Measurements from ENCODE around the gene MYO5C.

Gene MYO5C

GRCh38 chr15:52191207-52191606, 104.4 kb downstream of the MYO5C start, which contains the start of gene GNB5:
GNB5 (minus strand) TSS chr15:52191392; CDS start chr15:52184676, 6,716 bp downstream.
- WGBS, 2 experiments (ENCODE audit: insufficient coverage in 2 of 2): 68 to 82% methylated on average over 3 to 6 of the region's 7 CpGs
- Histone ChIP-seq H3K4me3 (ENCODE audit: extremely low read depth, insufficient read depth, low read length, poor library complexity, severe bottlenecking) (no peak within 1 kb of the TSS), H3K9me3 (ENCODE audit: control insufficient read depth, low read length) (no peaks in the 10 kb centered on the region), H3K4me1 (ENCODE audit: control insufficient read depth, insufficient read depth, low read length, poor library complexity, severe bottlenecking) (no peaks in the 10 kb centered on the region), H3K36me3 (ENCODE audit: control insufficient read depth, insufficient read depth, low read length) (no peaks in the 10 kb centered on the region), H3K27ac (ENCODE audit: low read depth, low read length, severe bottlenecking) (no peak within 1 kb of the TSS)

GRCh38 chr15:52186651-52187486, 108.7 kb downstream of the MYO5C start:
- no peaks in the 10 kb centered on the region for H3K36me3 ChIP-seq (ENCODE audit: control insufficient read depth, insufficient read depth, low read length)
- H3K4me3 ChIP-seq (ENCODE audit: extremely low read depth, insufficient read depth, low read length, poor library complexity, severe bottlenecking): no peak overlapping the region
- H3K27ac ChIP-seq (ENCODE audit: low read depth, low read length, severe bottlenecking): no peak overlapping the region
- WGBS, 2 experiments (ENCODE audit: insufficient coverage in 2 of 2): 85 to 87% methylated on average over 10 to 11 of the region's 11 CpGs
- no peaks in the 10 kb centered on the region for H3K9me3 ChIP-seq (ENCODE audit: control insufficient read depth, low read length)
- no peaks in the 10 kb centered on the region for H3K4me1 ChIP-seq (ENCODE audit: control insufficient read depth, insufficient read depth, low read length, poor library complexity, severe bottlenecking)

- no peak overlapping the region for H3K4me3 ChIP-seq (ENCODE audit: extremely low read depth, insufficient read depth, low read length, poor library complexity, severe bottlenecking)
- H3K9me3 ChIP-seq (ENCODE audit: control insufficient read depth, low read length): no peaks in the 10 kb centered on the region
- H3K36me3 ChIP-seq (ENCODE audit: control insufficient read depth, insufficient read depth, low read length): no peaks in the 10 kb centered on the region
- H3K4me1 ChIP-seq (ENCODE audit: control insufficient read depth, insufficient read depth, low read length, poor library complexity, severe bottlenecking): no peaks in the 10 kb centered on the region
- no peak overlapping the region for H3K27ac ChIP-seq (ENCODE audit: low read depth, low read length, severe bottlenecking)
- WGBS, 2 experiments (ENCODE audit: insufficient coverage in 2 of 2): 88 to 96% methylated on average over 6 to 7 of the region's 7 CpGs
Observed at GRCh38 chr15:52185151-52185561, 110.4 kb downstream of the MYO5C start.

- WGBS, 2 experiments (ENCODE audit: insufficient coverage in 2 of 2): 67 to 80% methylated on average over 1 of the region's 5 CpGs
- H3K4me3 ChIP-seq (ENCODE audit: extremely low read depth, insufficient read depth, low read length, poor library complexity, severe bottlenecking): no peak overlapping the region
- no peak overlapping the region for H3K27ac ChIP-seq (ENCODE audit: low read depth, low read length, severe bottlenecking)
- H3K4me1 ChIP-seq (ENCODE audit: control insufficient read depth, insufficient read depth, low read length, poor library complexity, severe bottlenecking): no peaks in the 10 kb centered on the region
- H3K9me3 ChIP-seq (ENCODE audit: control insufficient read depth, low read length): no peaks in the 10 kb centered on the region
- H3K36me3 ChIP-seq (ENCODE audit: control insufficient read depth, insufficient read depth, low read length): no peaks in the 10 kb centered on the region
Observed at GRCh38 chr15:52184721-52185120, 110.9 kb downstream of the MYO5C start.

GRCh38 chr15:52183562-52184173, 111.9 kb downstream of the MYO5C start:
- Histone ChIP-seq H3K4me1 (ENCODE audit: control insufficient read depth, insufficient read depth, low read length, poor library complexity, severe bottlenecking) (no peaks in the 10 kb centered on the region), H3K4me3 (ENCODE audit: extremely low read depth, insufficient read depth, low read length, poor library complexity, severe bottlenecking) (no peak overlapping the region), H3K36me3 (ENCODE audit: control insufficient read depth, insufficient read depth, low read length) (no peaks in the 10 kb centered on the region), H3K27ac (ENCODE audit: low read depth, low read length, severe bottlenecking) (no peak overlapping the region), H3K9me3 (ENCODE audit: control insufficient read depth, low read length) (no peaks in the 10 kb centered on the region)
- WGBS, 2 experiments (ENCODE audit: insufficient coverage in 2 of 2): 53 to 54% methylated on average over 2 of the region's 2 CpGs

- Histone ChIP-seq H3K9me3 (ENCODE audit: control insufficient read depth, low read length) (no peaks in the 10 kb centered on the region), H3K4me3 (ENCODE audit: extremely low read depth, insufficient read depth, low read length, poor library complexity, severe bottlenecking) (no peak overlapping the region), H3K27ac (ENCODE audit: low read depth, low read length, severe bottlenecking) (no peak overlapping the region), H3K36me3 (ENCODE audit: control insufficient read depth, insufficient read depth, low read length) (no peaks in the 10 kb centered on the region), H3K4me1 (ENCODE audit: control insufficient read depth, insufficient read depth, low read length, poor library complexity, severe bottlenecking) (no peaks in the 10 kb centered on the region)
- 93 to 100% methylated on average over 4 of the region's 6 CpGs for WGBS, 2 experiments (ENCODE audit: insufficient coverage in 2 of 2)
Observed at GRCh38 chr15:52181938-52182780, 113.4 kb downstream of the MYO5C start.

GRCh38 chr15:52180851-52181450, 114.7 kb downstream of the MYO5C start:
- Histone ChIP-seq H3K36me3 (ENCODE audit: control insufficient read depth, insufficient read depth, low read length) (no peaks in the 10 kb centered on the region), H3K4me1 (ENCODE audit: control insufficient read depth, insufficient read depth, low read length, poor library complexity, severe bottlenecking) (no peaks in the 10 kb centered on the region), H3K4me3 (ENCODE audit: extremely low read depth, insufficient read depth, low read length, poor library complexity, severe bottlenecking) (no peak overlapping the region), H3K27ac (ENCODE audit: low read depth, low read length, severe bottlenecking) (no peak overlapping the region), H3K9me3 (ENCODE audit: control insufficient read depth, low read length) (no peaks in the 10 kb centered on the region)
- WGBS, 2 experiments (ENCODE audit: insufficient coverage in 2 of 2): 92 to 94% methylated on average over 5 to 10 of the region's 10 CpGs

GRCh38 chr15:52180196-52180835, 115.3 kb downstream of the MYO5C start:
- Histone ChIP-seq H3K9me3 (ENCODE audit: control insufficient read depth, low read length) (no peaks in the 10 kb centered on the region), H3K27ac (ENCODE audit: low read depth, low read length, severe bottlenecking) (no peak overlapping the region)

GRCh38 chr15:52179278-52180195, 116.1 kb downstream of the MYO5C start:
- Histone ChIP-seq H3K4me3 (ENCODE audit: extremely low read depth, insufficient read depth, low read length, poor library complexity, severe bottlenecking) (peak overlapping the region; percentile 57), H3K9me3 (ENCODE audit: control insufficient read depth, low read length) (no peaks in the 10 kb centered on the region), H3K4me1 (ENCODE audit: control insufficient read depth, insufficient read depth, low read length, poor library complexity, severe bottlenecking) (no peaks in the 10 kb centered on the region), H3K36me3 (ENCODE audit: control insufficient read depth, insufficient read depth, low read length) (no peaks in the 10 kb centered on the region), H3K27ac (ENCODE audit: low read depth, low read length, severe bottlenecking) (no peak overlapping the region)
- 0% methylated on average over 69 to 88 of the region's 105 CpGs for WGBS, 2 experiments (ENCODE audit: insufficient coverage in 2 of 2)

More at GRCh38 chr15:52180196-52180835, 115.3 kb downstream of the MYO5C start:
- Histone ChIP-seq H3K36me3 (ENCODE audit: control insufficient read depth, insufficient read depth, low read length) (no peaks in the 10 kb centered on the region), H3K4me3 (ENCODE audit: extremely low read depth, insufficient read depth, low read length, poor library complexity, severe bottlenecking) (peak overlapping the region; percentile 57), H3K4me1 (ENCODE audit: control insufficient read depth, insufficient read depth, low read length, poor library complexity, severe bottlenecking) (no peaks in the 10 kb centered on the region)
- WGBS, 2 experiments (ENCODE audit: insufficient coverage in 2 of 2): 14 to 18% methylated on average over 19 to 21 of the region's 31 CpGs

All from mesodermal cell (in vitro differentiated cells).